Natural killer cell (primary cell): Measurements from ENCODE around the gene FN3KRP. TPM values are rescaled to one million over a fixed set of nuclear protein-coding genes. Genes with fewer than 3 reads are reported as not detected.
A peak's percentile ranks its signal among the peaks of the same experiment; 100 is the strongest.

Experiments used
- ATAC-seq, 3 donors: fragments of 150-1000 bp in 2 of 3; fragments of 200-7000 bp in 1 of 3; cut with Tn5 transposase; 1 replicate in 1 of 3; 2 replicates in 2 of 3; pipeline ENCODE4 v1.10.0; 2021; ENCODE audit warnings: mild to moderate bottlenecking in 2 of 3, moderate library complexity in 2 of 3
- DNase-seq, 2 donors: peaks; one replicate each; pipeline versions ENCODE4 v3.0.0 to v3.0.0-alpha.2; 2013 to 2021; ENCODE audit warnings: mixed read lengths in 1 of 2
- H3K27ac ChIP-seq: one replicate; pipeline ENCODE4 v1.5.1; 2013; ENCODE audit warnings: mild to moderate bottlenecking, low read length
- H3K27me3 ChIP-seq: one replicate; pipeline ENCODE4 v1.6.1; 2013; ENCODE audit warnings: low read length; ENCODE audit not compliant: control insufficient read depth, insufficient read depth
- H3K36me3 ChIP-seq: one replicate; pipeline ENCODE4 v1.6.1; 2013; ENCODE audit warnings: low read length; ENCODE audit not compliant: control insufficient read depth, insufficient read depth
- H3K4me1 ChIP-seq: one replicate; pipeline ENCODE4 v1.6.1; 2013; ENCODE audit warnings: low read length; ENCODE audit not compliant: control insufficient read depth, insufficient read depth
- H3K4me3 ChIP-seq: one replicate; pipeline ENCODE4 v1.5.1; 2013; ENCODE audit warnings: low read length
- H3K9me3 ChIP-seq: one replicate; pipeline ENCODE4 v1.6.1; 2013; ENCODE audit warnings: low read length; ENCODE audit not compliant: control insufficient read depth, insufficient read depth
- H3K27ac Mint-ChIP-seq, 2 donors: one replicate each; pipeline ENCODE4 v1.8.0; 2022; ENCODE audit warnings: mild to moderate bottlenecking in 2 of 2, mixed read lengths in 2 of 2, moderate library complexity in 1 of 2
- H3K27me3 Mint-ChIP-seq, 2 donors: one replicate each; pipeline ENCODE4 v1.8.0; 2022; ENCODE audit warnings: low read depth in 2 of 2, mixed read lengths in 2 of 2
- H3K36me3 Mint-ChIP-seq: one replicate; pipeline ENCODE4 v1.8.0; 2022; ENCODE audit warnings: mixed read lengths
- H3K4me1 Mint-ChIP-seq, 2 donors: one replicate each; pipeline ENCODE4 v1.8.0; 2022; ENCODE audit warnings: mixed read lengths in 2 of 2
- H3K4me3 Mint-ChIP-seq: one replicate; pipeline ENCODE4 v1.8.0; 2022; ENCODE audit warnings: mild to moderate bottlenecking, moderate library complexity, mixed read lengths
- H3K9me3 Mint-ChIP-seq, 2 donors: one replicate each; pipeline ENCODE4 v1.8.0; 2022; ENCODE audit warnings: mixed read lengths in 2 of 2
- CTCF ChIP-seq: fragments of 200-600 bp; IDR thresholded peaks from one replicate; pipeline ENCODE4 v1.8.0; 2022; ENCODE audit warnings: antibody characterized with exemption
- WGBS: methylation state at CpG from one replicate; pipeline ENCODE4 v1.1.7; 2013; ENCODE audit warnings: missing lambda C conversion rate; ENCODE audit not compliant: insufficient coverage; 5-methylcytosine and 5-hydroxymethylcytosine counted together
- intact Hi-C: fragments of 100-400 bp; cut with micrococcal nuclease; formaldehyde crosslinking; loops from one replicate; pipeline ENCODE4 v1.14.2; 2022
- total RNA-seq, 4 donors: library from RNA; stranded (reverse); fragments of 120-200 nt in 1 of 4; gene quantifications; one replicate each; pipeline versions ENCODE4 v1.2.3 to v1.2.4, GENCODE V29; 2013 to 2022

FN3KRP gene, protein sequence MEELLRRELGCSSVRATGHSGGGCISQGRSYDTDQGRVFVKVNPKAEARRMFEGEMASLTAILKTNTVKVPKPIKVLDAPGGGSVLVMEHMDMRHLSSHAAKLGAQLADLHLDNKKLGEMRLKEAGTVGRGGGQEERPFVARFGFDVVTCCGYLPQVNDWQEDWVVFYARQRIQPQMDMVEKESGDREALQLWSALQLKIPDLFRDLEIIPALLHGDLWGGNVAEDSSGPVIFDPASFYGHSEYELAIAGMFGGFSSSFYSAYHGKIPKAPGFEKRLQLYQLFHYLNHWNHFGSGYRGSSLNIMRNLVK
- 10 to 100 TPM; 29.4 to 42.3 (median 32.0) TPM for total RNA-seq
- total RNA-seq (2013): 22.7 TPM

DNA sequence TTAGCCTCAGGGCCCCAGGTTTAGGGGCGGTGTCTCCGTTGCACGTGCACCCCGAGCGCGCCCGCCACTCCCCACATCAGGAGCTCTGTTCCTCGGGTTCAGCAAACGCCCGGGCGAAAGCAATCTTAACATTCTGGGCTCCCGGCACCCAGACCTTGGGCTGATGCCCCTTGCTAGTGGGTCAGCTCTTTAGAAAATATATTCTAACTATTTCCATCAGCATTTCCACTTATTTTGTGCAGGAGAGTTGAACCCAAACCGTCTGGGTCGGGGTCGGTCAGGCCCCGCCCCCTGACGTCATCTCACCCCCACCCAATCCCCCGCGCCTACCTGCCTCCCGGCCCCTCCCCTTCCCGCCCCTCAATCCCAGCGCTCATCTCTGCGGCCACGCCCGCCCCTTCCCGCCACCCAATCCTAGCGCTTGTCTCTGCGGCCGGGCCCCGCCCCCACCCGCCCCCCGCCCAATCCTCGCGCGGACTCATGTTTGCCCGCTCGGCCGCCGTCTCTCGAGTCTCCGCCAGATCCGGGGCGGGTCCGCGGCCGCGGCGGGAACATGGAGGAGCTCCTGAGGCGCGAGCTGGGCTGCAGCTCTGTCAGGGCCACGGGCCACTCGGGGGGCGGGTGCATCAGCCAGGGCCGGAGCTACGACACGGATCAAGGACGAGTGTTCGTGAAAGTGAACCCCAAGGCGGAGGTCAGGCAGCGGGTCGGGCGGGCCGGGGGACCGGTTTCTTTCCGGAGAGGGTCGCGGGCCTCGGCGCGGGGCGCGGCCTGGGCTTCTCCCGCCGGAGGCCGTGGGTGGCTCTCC, at the start of gene FN3KRP:
FN3KRP (plus strand) TSS at position 504 of the 808 bp plus-strand sequence; CDS start at position 554, 50 bp downstream.
- H3K27ac ChIP-seq: peak within 1 kb of the TSS; percentile 48
- TF ChIP-seq CTCF: no peak
- H3K36me3 ChIP-seq: peaks cover 17% of the 10 kb centered on the region
- H3K4me3 ChIP-seq: peak within 1 kb of the TSS; percentile 77
- ATAC-seq: peak; percentile 91 to 92 (median 91)
- DNase-seq: peak; percentile 86 to 98
- no peaks in the 10 kb centered on the region for H3K9me3 ChIP-seq
- 0% methylated on average over 65 of the region's 75 CpGs for WGBS
- H3K27me3 Mint-ChIP-seq: no peaks in the 10 kb centered on the region
- no peaks in the 10 kb centered on the region for H3K36me3 Mint-ChIP-seq
- intact Hi-C loops: no loop called here
- no peaks in the 10 kb centered on the region for H3K27me3 ChIP-seq
- H3K27ac Mint-ChIP-seq: peak within 1 kb of the TSS; percentile 77 to 90
- H3K4me1 Mint-ChIP-seq: peaks cover 14 to 31% of the 10 kb centered on the region in 2 donors
- H3K4me1 ChIP-seq: peaks cover 21% of the 10 kb centered on the region
- H3K9me3 Mint-ChIP-seq: no peaks in the 10 kb centered on the region
- H3K4me3 Mint-ChIP-seq: peak within 1 kb of the TSS; percentile 95

GRCh38 chr17:82666931-82667667, 49.4 kb upstream of the FN3KRP start:
- no peak for TF ChIP-seq CTCF
- H3K4me3 Mint-ChIP-seq: no peak overlapping the region
- intact Hi-C loops: loop anchor here (5.0 kb wide), 1 partner anchor 115 kb away; no protein-coding TSS in a partner anchor
- Histone ChIP-seq H3K36me3 (no peaks in the 10 kb centered on the region), H3K4me1 (peaks cover 9% of the 10 kb centered on the region), H3K9me3 (no peaks in the 10 kb centered on the region), H3K27ac (no peak overlapping the region), H3K4me3 (no peak overlapping the region), H3K27me3 (no peaks in the 10 kb centered on the region)
- DNase-seq: no peak
- WGBS: 92% methylated on average over 28 of the region's 28 CpGs
- H3K27me3 Mint-ChIP-seq: no peaks in the 10 kb centered on the region
- no peaks in the 10 kb centered on the region for H3K9me3 Mint-ChIP-seq
- ATAC-seq: no peak
- peaks cover 6 to 18% of the 10 kb centered on the region in 2 donors for H3K4me1 Mint-ChIP-seq
- no peaks in the 10 kb centered on the region for H3K36me3 Mint-ChIP-seq
- H3K27ac Mint-ChIP-seq: no peak overlapping the region

DNA sequence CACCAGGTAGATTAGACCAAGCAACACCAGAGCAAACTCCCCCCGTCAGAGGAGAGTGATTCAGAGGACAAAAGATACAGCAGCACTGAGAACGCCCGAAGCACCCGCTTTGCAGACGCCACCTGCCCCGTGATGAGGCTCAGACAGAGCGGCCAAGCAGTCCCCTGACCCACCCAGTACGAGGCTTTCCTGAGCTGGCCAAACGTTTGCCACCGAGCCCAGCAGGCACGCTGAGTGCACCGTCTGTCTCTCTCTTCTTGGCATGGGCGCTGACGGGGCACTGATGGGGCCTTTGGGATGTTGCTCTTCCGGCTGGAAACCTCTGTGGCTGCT, 48.9 kb upstream of the FN3KRP start:
- no peaks in the 10 kb centered on the region for H3K36me3 ChIP-seq
- H3K9me3 ChIP-seq: no peaks in the 10 kb centered on the region
- Mint-ChIP-seq H3K4me1 (peaks cover 6 to 21% of the 10 kb centered on the region in 2 donors), H3K27ac (no peak overlapping the region), H3K36me3 (no peaks in the 10 kb centered on the region), H3K9me3 (no peaks in the 10 kb centered on the region), H3K4me3 (no peak overlapping the region), H3K27me3 (no peaks in the 10 kb centered on the region)
- DNase-seq: no peak
- H3K27ac ChIP-seq: no peak overlapping the region
- TF ChIP-seq CTCF: no peak
- H3K27me3 ChIP-seq: no peaks in the 10 kb centered on the region
- 95% methylated on average over 15 of the region's 15 CpGs for WGBS
- no peak overlapping the region for H3K4me3 ChIP-seq
- ATAC-seq: no peak
- peaks cover 9% of the 10 kb centered on the region for H3K4me1 ChIP-seq
- intact Hi-C loops: loop anchor here (5.0 kb wide), 1 partner anchor 115 kb away; no protein-coding TSS in a partner anchor
